PC-3 (cell line): ENCODE data around the gene CPN2. TPM values are rescaled to one million over a fixed set of nuclear protein-coding genes. Genes with fewer than 3 reads are reported as not detected.

Experiments
- ATAC-seq: fragments of 200-7000 bp; cut with Tn5 transposase; 2 replicates; pipeline ENCODE4 v1.9.1; 2020; ENCODE audit warnings: mild to moderate bottlenecking, moderate library complexity
- Bru-seq: library from RNA; stranded (reverse); fragments of 400-500 nt; gene quantifications from one replicate; lab custom pipeline; 2021; lab: Mats Ljungman, UMichigan
- BruChase-seq, 2 experiments: library from RNA; stranded (reverse); fragments of 400-500 nt; gene quantifications; one replicate each; lab custom pipeline; 2021; lab: Mats Ljungman, UMichigan
- BruUV-seq: library from RNA; stranded (reverse); fragments of 400-500 nt; replicated peaks from 2 replicates; lab custom pipeline; 2021; lab: Mats Ljungman, UMichigan
- CTCF ChIA-PET: fragments of 300-600 bp; sonication (Branson Sonifier 250); formaldehyde crosslinking; loops from one replicate; lab custom pipeline; 2022; ENCODE audit warnings: antibody characterized with exemption; lab: Charles Lee
- POLR2A ChIA-PET: fragments of 300-600 bp; sonication (Branson Sonifier 250); formaldehyde crosslinking; loops from one replicate; lab custom pipeline; 2022; ENCODE audit warnings: antibody characterized with exemption; ENCODE audit not compliant: unreplicated experiment; lab: Charles Lee
- DNase-seq: peaks from one replicate; pipeline ENCODE4 v3.0.0-alpha.2; 2015
- H2AFZ ChIP-seq: fragments of 300-600 bp; sonication (generic); 2 replicates; pipeline ENCODE4 v1.6.0; 2016; ENCODE audit warnings: antibody characterized with exemption, low read length
- H3F3A ChIP-seq: fragments of 300-600 bp; sonication (generic); one replicate; pipeline ENCODE4 v1.6.0; 2017; ENCODE audit warnings: antibody characterized with exemption, low read length, control low read depth, mild to moderate bottlenecking; ENCODE audit not compliant: unreplicated experiment
- H3K27ac ChIP-seq: fragments of 300-600 bp; sonication (generic); 2 replicates; pipeline ENCODE4 v1.5.1; 2016; ENCODE audit warnings: mild to moderate bottlenecking, low read length
- H3K27me3 ChIP-seq: fragments of 300-600 bp; sonication (generic); 2 replicates; pipeline ENCODE4 v1.6.1; 2016; ENCODE audit warnings: low read length, mixed read lengths
- H3K36me3 ChIP-seq: fragments of 300-600 bp; sonication (generic); 2 replicates; pipeline ENCODE4 v1.6.1; 2016; ENCODE audit warnings: low read depth, mixed run types, low read length, mixed read lengths
- H3K4me1 ChIP-seq: fragments of 300-600 bp; sonication (generic); 2 replicates; pipeline ENCODE4 v1.5.1; 2016; ENCODE audit warnings: low read length; ENCODE audit not compliant: insufficient read depth
- H3K4me2 ChIP-seq: fragments of 300-600 bp; sonication (generic); 2 replicates; pipeline ENCODE4 v1.6.0; 2016; ENCODE audit warnings: low read length
- H3K4me3 ChIP-seq: fragments of 300-600 bp; sonication (generic); 2 replicates; pipeline ENCODE4 v1.5.1; 2016; ENCODE audit warnings: mild to moderate bottlenecking, low read length, mixed read lengths
- H3K79me2 ChIP-seq: fragments of 300-600 bp; sonication (generic); 2 replicates; pipeline ENCODE4 v1.6.1; 2017; ENCODE audit warnings: low read length, mixed read lengths
- H3K9ac ChIP-seq: fragments of 300-600 bp; sonication (generic); 2 replicates; pipeline ENCODE4 v1.6.0; 2016; ENCODE audit warnings: mild to moderate bottlenecking, low read length
- H3K9me2 ChIP-seq: fragments of 300-600 bp; sonication (generic); replicated peaks from 2 replicates; pipeline ENCODE4 v1.6.1; 2016; ENCODE audit warnings: mixed run types, low read length, mixed read lengths
- H3K9me3 ChIP-seq: fragments of 300-600 bp; sonication (generic); 2 replicates; pipeline ENCODE4 v1.6.1; 2016; ENCODE audit warnings: low read length, mixed read lengths
- H4K20me1 ChIP-seq: fragments of 300-600 bp; sonication (generic); 2 replicates; pipeline ENCODE4 v1.6.1; 2016; ENCODE audit warnings: low read length, mixed read lengths
- EZH2 ChIP-seq: fragments of 300-600 bp; sonication (generic); IDR thresholded peaks from one replicate; pipeline ENCODE4 v1.6.1; 2017; ENCODE audit warnings: antibody characterized with exemption, mild to moderate bottlenecking, low read length; ENCODE audit not compliant: unreplicated experiment
- EZH2phosphoT487 ChIP-seq: fragments of 300-600 bp; sonication (generic); IDR thresholded peaks from 2 replicates; pipeline ENCODE4 v1.6.1; 2018; ENCODE audit warnings: mild to moderate bottlenecking, antibody characterized with exemption, low read length, borderline replicate concordance
- intact Hi-C: fragments of 100-400 bp; cut with micrococcal nuclease; formaldehyde crosslinking; loops from 2 replicates; pipeline ENCODE4 v1.9.0; 2023
- long read RNA-seq: library from polyadenylated mRNA; unstranded; transcript quantifications from one replicate; pipeline ENCODE4 v2.0.0, GENCODE V29; 2021; ENCODE audit not compliant: unreplicated experiment
- total RNA-seq: library from RNA; depleted of rRNA; stranded (reverse); fragments of >200 nt; gene quantifications from 2 replicates; pipeline ENCODE4 v1.2.3, GENCODE V29; 2014; rRNA removed
- TF ChIP-seq, protein P1 (sequence below): fragments of 300-600 bp; sonication (generic); conservative IDR thresholded peaks from 2 replicates; pipeline ENCODE4 v1.5.1; 2017; ENCODE audit warnings: antibody characterized with exemption, low read depth, mild to moderate bottlenecking, low read length

Gene CPN2, protein sequence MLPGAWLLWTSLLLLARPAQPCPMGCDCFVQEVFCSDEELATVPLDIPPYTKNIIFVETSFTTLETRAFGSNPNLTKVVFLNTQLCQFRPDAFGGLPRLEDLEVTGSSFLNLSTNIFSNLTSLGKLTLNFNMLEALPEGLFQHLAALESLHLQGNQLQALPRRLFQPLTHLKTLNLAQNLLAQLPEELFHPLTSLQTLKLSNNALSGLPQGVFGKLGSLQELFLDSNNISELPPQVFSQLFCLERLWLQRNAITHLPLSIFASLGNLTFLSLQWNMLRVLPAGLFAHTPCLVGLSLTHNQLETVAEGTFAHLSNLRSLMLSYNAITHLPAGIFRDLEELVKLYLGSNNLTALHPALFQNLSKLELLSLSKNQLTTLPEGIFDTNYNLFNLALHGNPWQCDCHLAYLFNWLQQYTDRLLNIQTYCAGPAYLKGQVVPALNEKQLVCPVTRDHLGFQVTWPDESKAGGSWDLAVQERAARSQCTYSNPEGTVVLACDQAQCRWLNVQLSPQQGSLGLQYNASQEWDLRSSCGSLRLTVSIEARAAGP
- 0.07 TPM in 1 of 2 replicates, not detected in the other for total RNA-seq
- not detected for Bru-seq, nascent RNA
- not detected for BruChase-seq, experiment 1, labeled RNA remaining after a 6-hour chase
- percentile 5 among the genes with signal in this experiment for BruChase-seq, experiment 2, labeled RNA remaining after a 2-hour chase
- long read RNA-seq: 0 reads

DNA sequence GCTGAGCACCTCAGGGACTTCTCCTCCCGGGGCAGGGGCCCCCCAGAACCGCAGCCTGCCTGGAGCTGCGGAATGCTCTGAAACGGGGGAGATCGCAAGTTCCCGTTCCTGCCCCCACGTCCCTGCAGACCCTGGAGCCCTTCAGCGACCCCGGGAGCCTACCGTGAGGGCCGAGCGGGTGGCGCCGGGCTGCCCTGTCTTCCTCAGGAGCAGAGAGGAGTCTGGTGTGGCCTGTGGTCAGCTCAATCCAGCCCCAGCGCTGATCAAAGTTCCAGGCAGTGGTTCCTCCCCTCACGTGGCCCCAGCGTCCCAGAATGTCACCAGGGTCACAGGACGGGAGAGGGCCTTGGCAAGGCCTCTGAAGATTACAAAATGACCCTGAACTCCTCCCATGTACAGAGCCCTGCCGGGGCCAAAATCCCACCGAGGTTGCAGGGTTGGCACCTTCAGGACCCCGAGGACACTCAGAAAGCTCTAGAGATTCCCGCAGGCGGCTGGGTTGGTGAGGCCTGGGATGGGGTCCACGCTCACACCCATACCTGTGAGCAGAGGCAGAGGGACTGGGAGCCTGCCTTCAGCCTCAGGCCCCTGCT is at the start of gene CPN2:
TSS of gene CPN2 (minus strand) at position 249 of the 593 bp plus-strand sequence. CDS start 8,626 bp downstream, outside the sequence.
- Histone ChIP-seq H3K9me2 (no peaks in the 10 kb centered on the region), H3K27me3 (no peaks in the 10 kb centered on the region), H3K4me1 (no peaks in the 10 kb centered on the region), H3K36me3 (no peaks in the 10 kb centered on the region), H3F3A (no peaks in the 10 kb centered on the region), H2AFZ (no peak within 1 kb of the TSS), H3K9ac (no peak within 1 kb of the TSS), H3K27ac (no peak within 1 kb of the TSS), H3K9me3 (no peaks in the 10 kb centered on the region), H3K4me3 (no peak within 1 kb of the TSS), H4K20me1 (no peaks in the 10 kb centered on the region), H3K4me2 (no peak within 1 kb of the TSS), H3K79me2 (no peaks in the 10 kb centered on the region)
- ChIA-PET POLR2A (no interaction called here), CTCF (interaction anchor here (1.0 kb wide), 1 partner anchor 570 kb away, joined by 5 read pairs; no protein-coding TSS in a partner anchor)
- TF ChIP-seq EZH2 (no peak), EZH2phosphoT487 (no peak)
- TF ChIP-seq, protein P1, sequence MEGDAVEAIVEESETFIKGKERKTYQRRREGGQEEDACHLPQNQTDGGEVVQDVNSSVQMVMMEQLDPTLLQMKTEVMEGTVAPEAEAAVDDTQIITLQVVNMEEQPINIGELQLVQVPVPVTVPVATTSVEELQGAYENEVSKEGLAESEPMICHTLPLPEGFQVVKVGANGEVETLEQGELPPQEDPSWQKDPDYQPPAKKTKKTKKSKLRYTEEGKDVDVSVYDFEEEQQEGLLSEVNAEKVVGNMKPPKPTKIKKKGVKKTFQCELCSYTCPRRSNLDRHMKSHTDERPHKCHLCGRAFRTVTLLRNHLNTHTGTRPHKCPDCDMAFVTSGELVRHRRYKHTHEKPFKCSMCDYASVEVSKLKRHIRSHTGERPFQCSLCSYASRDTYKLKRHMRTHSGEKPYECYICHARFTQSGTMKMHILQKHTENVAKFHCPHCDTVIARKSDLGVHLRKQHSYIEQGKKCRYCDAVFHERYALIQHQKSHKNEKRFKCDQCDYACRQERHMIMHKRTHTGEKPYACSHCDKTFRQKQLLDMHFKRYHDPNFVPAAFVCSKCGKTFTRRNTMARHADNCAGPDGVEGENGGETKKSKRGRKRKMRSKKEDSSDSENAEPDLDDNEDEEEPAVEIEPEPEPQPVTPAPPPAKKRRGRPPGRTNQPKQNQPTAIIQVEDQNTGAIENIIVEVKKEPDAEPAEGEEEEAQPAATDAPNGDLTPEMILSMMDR: no peak
- BruUV-seq: no TSS peak
- DNase-seq: no peak
- intact Hi-C loops: no loop called here
- no peak for ATAC-seq

DNA sequence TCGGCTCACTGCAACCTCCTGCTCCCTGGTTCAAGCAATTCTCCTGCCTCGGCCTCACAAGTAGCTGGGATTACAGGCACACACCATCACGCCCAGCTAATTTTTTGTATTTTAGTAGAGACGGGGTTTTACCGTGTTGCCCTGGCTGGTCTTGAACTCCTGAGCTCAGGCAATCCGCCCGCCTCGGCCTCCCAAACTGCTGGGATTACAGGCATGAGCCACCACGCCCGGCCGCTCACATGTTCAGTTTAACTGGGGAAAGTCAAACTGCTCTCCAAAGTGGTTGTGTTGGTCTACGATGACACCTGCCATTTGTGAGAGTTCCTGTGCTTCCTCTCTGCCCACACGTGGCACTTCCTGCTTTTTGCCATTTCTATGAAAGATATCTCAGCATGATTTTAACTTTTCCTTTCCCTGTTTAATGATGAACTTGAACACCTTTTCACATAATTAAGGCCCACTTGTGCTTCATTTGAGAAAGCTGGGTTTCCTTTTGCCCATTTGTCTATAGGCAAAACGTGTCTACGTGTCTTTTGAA is 48.8 kb upstream of the CPN2 start:
- no peak overlapping the region for H3K27ac ChIP-seq
- H3K4me2 ChIP-seq: no peak overlapping the region
- H3K27me3 ChIP-seq: no peaks in the 10 kb centered on the region
- no peak overlapping the region for H3K9ac ChIP-seq
- H3K9me2 ChIP-seq: no peaks in the 10 kb centered on the region
- DNase-seq (no peak), ATAC-seq (no peak)
- CTCF ChIA-PET: interaction anchor here (0.7 kb wide), 1 partner anchor 462 kb away, joined by 8 read pairs; no protein-coding TSS in a partner anchor
- BruUV-seq: no TSS peak
- H3K4me3 ChIP-seq: no peak overlapping the region
- intact Hi-C loops: no loop called here
- 0 out of 2 replicates have a peak, but pooled peaks cover 3% of the 10 kb centered on the region for H3K36me3 ChIP-seq
- POLR2A ChIA-PET: interaction anchor here (0.5 kb wide), 1 partner anchor 183 kb away, joined by 3 read pairs; no protein-coding TSS in a partner anchor
- H3F3A ChIP-seq: no peaks in the 10 kb centered on the region
- H3K9me3 ChIP-seq: no peaks in the 10 kb centered on the region
- no peak overlapping the region for H2AFZ ChIP-seq
- H4K20me1 ChIP-seq: no peaks in the 10 kb centered on the region
- no peaks in the 10 kb centered on the region for H3K79me2 ChIP-seq
- H3K4me1 ChIP-seq: no peaks in the 10 kb centered on the region
- TF ChIP-seq, protein P1: no peak
- TF ChIP-seq EZH2phosphoT487 (no peak), EZH2 (no peak)
